ENCODE data around the gene MTFR1L.

MTFR1L gene

GRCh38 chr1:25875154-25875855 lies 55.6 kb downstream of the MTFR1L start, which contains the start of gene PAQR7:
TSS of gene PAQR7 (minus strand) at chr1:25875708. CDS start at chr1:25863839, 11,869 bp downstream.
- ChIA-PET CTCF (interaction anchor here (1.1 to 4.7 kb wide), 6 partner anchors 15 to 122 kb away, joined by 3 to 34 read pairs (median 5); partner anchors contain the start of gene PAFAH2), POLR2A (interaction anchor here (0.6 to 1.4 kb wide), 3 partner anchors 11 to 975 kb away, joined by 3 read pairs; no protein-coding TSS in a partner anchor)
- DNase-seq (ENCODE audit: extremely low spot score) = peak; percentile 83
- TF ChIP-seq CTCF (IDR thresholded peaks at IDR 0.05; ENCODE audit: control extremely low read depth, extremely low read depth, low read depth, missing control alignments) = peak; percentile 41

DNA sequence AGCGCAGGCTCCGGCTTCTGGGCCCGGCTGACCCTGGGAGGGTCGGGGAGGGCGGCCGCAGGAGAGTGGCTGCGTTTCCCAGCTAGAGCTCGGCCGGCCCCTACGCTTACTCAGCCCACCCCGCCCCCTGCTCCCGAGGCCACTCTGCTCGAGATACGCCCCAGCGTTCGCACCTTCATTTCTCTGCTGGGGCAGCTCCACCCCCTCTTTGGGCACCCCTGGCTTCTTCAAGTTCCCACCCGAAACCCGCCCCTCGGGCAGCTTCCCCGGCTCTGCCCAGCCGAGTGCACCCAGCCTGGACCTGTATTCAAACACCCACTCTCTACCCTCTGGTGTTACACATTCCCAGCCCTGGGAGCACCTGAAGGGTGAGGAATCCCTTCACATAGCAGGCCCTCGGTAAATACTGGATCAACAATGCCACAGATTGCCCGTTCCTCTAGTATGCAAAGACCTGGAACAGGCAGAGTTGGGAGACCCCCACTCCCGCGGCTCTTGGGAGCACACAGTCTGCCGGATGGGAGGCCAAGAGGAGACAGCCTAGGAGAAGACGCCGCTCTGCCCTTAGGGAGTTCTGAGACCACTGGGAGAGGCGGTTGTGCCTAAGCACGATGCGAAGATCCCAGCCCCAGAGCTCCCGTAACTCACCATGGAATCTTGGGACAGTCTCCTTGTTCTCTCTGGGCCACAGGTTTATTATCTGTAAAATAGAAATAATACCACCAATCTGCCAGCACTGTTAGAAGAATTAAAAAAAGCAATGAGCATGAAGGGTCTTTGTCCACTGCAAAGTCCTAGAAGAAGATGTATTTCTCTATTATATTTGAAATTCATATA lies 56.3 kb downstream of the MTFR1L start:
- TF ChIP-seq CTCF (IDR thresholded peaks at IDR 0.05; ENCODE audit: control extremely low read depth, extremely low read depth, low read depth, missing control alignments) = no peak
- no peak for DNase-seq (ENCODE audit: extremely low spot score)
- CTCF ChIA-PET = interaction anchor here (1.1 to 4.7 kb wide), 6 partner anchors 14 to 121 kb away, joined by 3 to 34 read pairs (median 5); partner anchors contain the start of gene PAFAH2
- POLR2A ChIA-PET = interaction anchor here (0.6 to 1.4 kb wide), 3 partner anchors 12 to 976 kb away, joined by 3 read pairs; no protein-coding TSS in a partner anchor

GRCh38 chr1:25876693-25877077 lies 56.9 kb downstream of the MTFR1L start:
- CTCF ChIA-PET = interaction anchor here (1.1 to 4.7 kb wide), 2 partner anchors 19 to 41 kb away, joined by 3 to 34 read pairs; no protein-coding TSS in a partner anchor
- no peak for TF ChIP-seq CTCF (IDR thresholded peaks at IDR 0.05; ENCODE audit: control extremely low read depth, extremely low read depth, low read depth, missing control alignments)
- POLR2A ChIA-PET = no interaction called here
- no peak for DNase-seq (ENCODE audit: extremely low spot score)

GRCh38 chr1:25877155-25877554 lies 57.4 kb downstream of the MTFR1L start:
- no peak for TF ChIP-seq CTCF (IDR thresholded peaks at IDR 0.05; ENCODE audit: control extremely low read depth, extremely low read depth, low read depth, missing control alignments)
- POLR2A ChIA-PET = no interaction called here
- CTCF ChIA-PET = interaction anchor here (1.1 to 4.7 kb wide), 3 partner anchors 18 to 41 kb away, joined by 3 to 34 read pairs (median 3); no protein-coding TSS in a partner anchor
- DNase-seq (ENCODE audit: extremely low spot score) = no peak

- ChIA-PET CTCF (interaction anchor here (4.7 to 9.2 kb wide), 2 partner anchors 17 to 18 kb away, joined by 34 to 59 read pairs; no protein-coding TSS in a partner anchor), POLR2A (no interaction called here)
- no peak for DNase-seq (ENCODE audit: extremely low spot score)
- TF ChIP-seq CTCF (IDR thresholded peaks at IDR 0.05; ENCODE audit: control extremely low read depth, extremely low read depth, low read depth, missing control alignments) = no peak
These were observed 58.9 kb downstream of the MTFR1L start for GRCh38 chr1:25878690-25879089.

DNA sequence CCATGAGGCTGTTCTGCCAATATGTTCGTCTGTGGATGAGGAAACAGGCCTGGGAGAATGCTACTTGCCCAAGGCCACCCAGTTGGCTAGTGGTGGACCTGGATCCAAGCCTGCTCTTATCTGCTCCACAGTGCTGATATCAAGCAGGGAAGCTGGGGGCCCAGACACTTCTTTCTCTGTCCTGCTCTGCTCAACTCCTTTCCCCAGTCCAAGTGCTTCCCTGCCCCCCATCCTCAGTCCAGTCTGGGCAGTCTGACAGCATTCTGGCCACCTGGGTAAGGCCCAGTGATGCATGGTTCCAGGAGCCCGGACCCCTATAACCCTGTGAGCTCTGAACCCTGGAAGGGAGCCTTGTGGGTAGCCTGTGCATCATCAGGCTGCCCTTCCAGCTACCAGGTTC lies 59.9 kb downstream of the MTFR1L start:
- POLR2A ChIA-PET = no interaction called here
- CTCF ChIA-PET = interaction anchor here (1.2 to 9.2 kb wide), 2 partner anchors 9 to 17 kb away, joined by 3 to 59 read pairs; no protein-coding TSS in a partner anchor
- no peak for TF ChIP-seq CTCF (IDR thresholded peaks at IDR 0.05; ENCODE audit: control extremely low read depth, extremely low read depth, low read depth, missing control alignments)
- no peak for DNase-seq (ENCODE audit: extremely low spot score)
